ENCODE data around the gene ECSCR.

Gene ECSCR

DNA sequence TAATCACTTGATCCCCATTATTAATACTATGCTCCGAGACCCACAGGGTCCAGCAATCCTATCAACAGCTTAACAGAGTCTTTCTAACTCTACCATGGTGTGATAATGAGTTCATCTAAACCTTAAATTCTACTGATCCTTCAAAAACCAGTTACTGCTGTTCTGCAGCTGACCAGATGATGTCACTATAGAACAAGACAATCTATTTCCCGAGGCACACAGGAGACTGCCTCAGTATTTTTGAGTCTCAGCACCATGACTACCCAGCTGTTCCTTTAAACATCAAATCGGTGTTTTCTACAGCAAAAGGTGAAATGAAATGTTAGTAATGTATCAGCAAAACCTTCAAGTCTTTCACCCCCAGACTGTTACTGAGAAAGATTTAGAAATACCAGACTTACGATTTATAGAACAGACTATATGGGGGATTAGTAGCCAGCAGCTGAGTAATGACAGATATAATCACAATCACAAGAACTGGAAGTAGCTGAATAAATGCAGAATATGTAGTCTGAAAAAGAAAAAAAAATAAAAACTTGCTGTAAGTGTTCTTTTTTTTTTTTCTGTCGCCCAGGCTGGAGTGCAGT, 40.1 kb downstream of the ECSCR start:
- peak; percentile 72; the same call in 1 of the 2 replicates for TF ChIP-seq ZSCAN30 (tag by site-specific recombination; IDR thresholded peaks at IDR 0.05)
- 0 out of 2 replicates have a peak, but pooled peaks have one; percentile 26 for TF ChIP-seq ZNF394 (tag by site-specific recombination; IDR thresholded peaks at IDR 0.05; ENCODE audit: borderline replicate concordance)
- TF ChIP-seq, protein P1, sequence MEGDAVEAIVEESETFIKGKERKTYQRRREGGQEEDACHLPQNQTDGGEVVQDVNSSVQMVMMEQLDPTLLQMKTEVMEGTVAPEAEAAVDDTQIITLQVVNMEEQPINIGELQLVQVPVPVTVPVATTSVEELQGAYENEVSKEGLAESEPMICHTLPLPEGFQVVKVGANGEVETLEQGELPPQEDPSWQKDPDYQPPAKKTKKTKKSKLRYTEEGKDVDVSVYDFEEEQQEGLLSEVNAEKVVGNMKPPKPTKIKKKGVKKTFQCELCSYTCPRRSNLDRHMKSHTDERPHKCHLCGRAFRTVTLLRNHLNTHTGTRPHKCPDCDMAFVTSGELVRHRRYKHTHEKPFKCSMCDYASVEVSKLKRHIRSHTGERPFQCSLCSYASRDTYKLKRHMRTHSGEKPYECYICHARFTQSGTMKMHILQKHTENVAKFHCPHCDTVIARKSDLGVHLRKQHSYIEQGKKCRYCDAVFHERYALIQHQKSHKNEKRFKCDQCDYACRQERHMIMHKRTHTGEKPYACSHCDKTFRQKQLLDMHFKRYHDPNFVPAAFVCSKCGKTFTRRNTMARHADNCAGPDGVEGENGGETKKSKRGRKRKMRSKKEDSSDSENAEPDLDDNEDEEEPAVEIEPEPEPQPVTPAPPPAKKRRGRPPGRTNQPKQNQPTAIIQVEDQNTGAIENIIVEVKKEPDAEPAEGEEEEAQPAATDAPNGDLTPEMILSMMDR (tag by site-specific recombination; IDR thresholded peaks at IDR 0.05) = peak; percentile 70
- TF ChIP-seq ZNF132 (tag by site-specific recombination; IDR thresholded peaks at IDR 0.05; ENCODE audit: borderline replicate concordance) = no peak
- TF ChIP-seq, protein P2, sequence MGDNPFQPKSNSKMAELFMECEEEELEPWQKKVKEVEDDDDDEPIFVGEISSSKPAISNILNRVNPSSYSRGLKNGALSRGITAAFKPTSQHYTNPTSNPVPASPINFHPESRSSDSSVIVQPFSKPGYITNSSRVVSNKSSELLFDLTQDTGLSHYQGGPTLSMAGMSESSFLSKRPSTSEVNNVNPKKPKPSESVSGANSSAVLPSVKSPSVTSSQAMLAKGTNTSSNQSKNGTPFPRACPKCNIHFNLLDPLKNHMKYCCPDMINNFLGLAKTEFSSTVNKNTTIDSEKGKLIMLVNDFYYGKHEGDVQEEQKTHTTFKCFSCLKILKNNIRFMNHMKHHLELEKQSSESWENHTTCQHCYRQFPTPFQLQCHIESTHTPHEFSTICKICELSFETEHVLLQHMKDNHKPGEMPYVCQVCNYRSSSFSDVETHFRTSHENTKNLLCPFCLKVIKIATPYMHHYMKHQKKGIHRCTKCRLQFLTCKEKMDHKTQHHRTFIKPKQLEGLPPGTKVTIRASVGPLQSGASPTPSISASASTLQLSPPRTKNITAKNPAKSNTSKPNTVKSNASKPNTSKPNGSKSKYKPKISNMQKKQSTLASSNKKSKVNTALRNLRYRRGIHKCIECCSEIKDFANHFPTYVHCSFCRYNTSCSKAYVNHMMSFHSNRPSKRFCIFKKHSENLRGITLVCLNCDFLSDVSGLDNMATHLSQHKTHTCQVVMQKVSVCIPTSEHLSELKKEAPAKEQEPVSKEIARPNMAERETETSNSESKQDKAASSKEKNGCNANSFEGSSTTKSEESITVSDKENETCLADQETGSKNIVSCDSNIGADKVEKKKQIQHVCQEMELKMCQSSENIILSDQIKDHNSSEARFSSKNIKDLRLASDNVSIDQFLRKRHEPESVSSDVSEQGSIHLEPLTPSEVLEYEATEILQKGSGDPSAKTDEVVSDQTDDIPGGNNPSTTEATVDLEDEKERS (tag by site-specific recombination; IDR thresholded peaks at IDR 0.05) = no peak
- peak; percentile 96 for TF ChIP-seq ZNF654 (tag by site-specific recombination; IDR thresholded peaks at IDR 0.05; ENCODE audit: low read depth)
- TF ChIP-seq ZNF2 (tag by site-specific recombination; IDR thresholded peaks at IDR 0.05) = peak; percentile 47; the same call in 1 of the 2 replicates
- no peak for TF ChIP-seq ZBTB8A (tag by site-specific recombination; IDR thresholded peaks at IDR 0.05)
- TF ChIP-seq MYNN (tag by site-specific recombination; IDR thresholded peaks at IDR 0.05; ENCODE audit: borderline replicate concordance) = no peak
- no peak for TF ChIP-seq SALL2 (tag by site-specific recombination; IDR thresholded peaks at IDR 0.05; ENCODE audit: borderline replicate concordance)
- no peak for TF ChIP-seq REPIN1 (tag by site-specific recombination; IDR thresholded peaks at IDR 0.05; ENCODE audit: low read depth)
- TF ChIP-seq, protein P3, sequence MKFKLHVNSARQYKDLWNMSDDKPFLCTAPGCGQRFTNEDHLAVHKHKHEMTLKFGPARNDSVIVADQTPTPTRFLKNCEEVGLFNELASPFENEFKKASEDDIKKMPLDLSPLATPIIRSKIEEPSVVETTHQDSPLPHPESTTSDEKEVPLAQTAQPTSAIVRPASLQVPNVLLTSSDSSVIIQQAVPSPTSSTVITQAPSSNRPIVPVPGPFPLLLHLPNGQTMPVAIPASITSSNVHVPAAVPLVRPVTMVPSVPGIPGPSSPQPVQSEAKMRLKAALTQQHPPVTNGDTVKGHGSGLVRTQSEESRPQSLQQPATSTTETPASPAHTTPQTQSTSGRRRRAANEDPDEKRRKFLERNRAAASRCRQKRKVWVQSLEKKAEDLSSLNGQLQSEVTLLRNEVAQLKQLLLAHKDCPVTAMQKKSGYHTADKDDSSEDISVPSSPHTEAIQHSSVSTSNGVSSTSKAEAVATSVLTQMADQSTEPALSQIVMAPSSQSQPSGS (tag by site-specific recombination; IDR thresholded peaks at IDR 0.05; ENCODE audit: low read depth) = peak; percentile 97
- no peak for TF ChIP-seq SETDB1 (IDR thresholded peaks at IDR 0.05; ENCODE audit: insufficient read length, low read length)
- 0 out of 2 replicates have a peak, but pooled peaks have one; percentile 3 for TF ChIP-seq ZNF623 (tag by site-specific recombination; IDR thresholded peaks at IDR 0.05)
- TF ChIP-seq, protein P4, sequence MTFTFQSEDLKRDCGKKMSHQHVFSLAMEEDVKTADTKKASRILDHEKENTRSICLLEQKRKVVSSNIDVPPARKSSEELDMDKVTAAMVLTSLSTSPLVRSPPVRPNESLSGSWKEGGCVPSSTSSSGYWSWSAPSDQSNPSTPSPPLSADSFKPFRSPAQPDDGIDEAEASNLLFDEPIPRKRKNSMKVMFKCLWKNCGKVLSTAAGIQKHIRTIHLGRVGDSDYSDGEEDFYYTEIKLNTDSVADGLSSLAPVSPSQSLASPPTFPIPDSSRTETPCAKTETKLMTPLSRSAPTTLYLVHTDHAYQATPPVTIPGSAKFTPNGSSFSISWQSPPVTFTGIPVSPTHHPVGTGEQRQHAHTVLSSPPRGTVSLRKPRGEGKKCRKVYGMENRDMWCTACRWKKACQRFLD (tag by site-specific recombination; IDR thresholded peaks at IDR 0.05) = no peak
- Histone ChIP-seq H3K4me1 (ENCODE audit: control insufficient read depth, insufficient read depth, low read length) (no peaks in the 10 kb centered on the region), H3K4me3 (ENCODE audit: low read depth, low read length) (no peak overlapping the region), H3K9me3 (ENCODE audit: control insufficient read depth, insufficient read depth, low read depth, low read length) (no peaks in the 10 kb centered on the region), H3K36me3 (ENCODE audit: control insufficient read depth in 2 of 2, insufficient read depth in 1 of 2, low read length in 2 of 2) (peaks cover 61 to 77% of the 10 kb centered on the region in 2 experiments), H3K27ac (ENCODE audit: extremely low read depth, low read depth, low read length) (no peak overlapping the region)
- ChIA-PET POLR2A (interaction anchor here (0.6 to 2.7 kb wide), 4 partner anchors 17 to 91 kb away, joined by 3 to 11 read pairs (median 6); partner anchors contain the start of gene DNAJC18), CTCF (interaction anchor here (0.5 to 9.2 kb wide), 51 partner anchors 8 to 1777 kb away, joined by 3 to 246 read pairs (median 5); partner anchors contain the start of genes CXXC5, DNAJC18 and STING1)
